Stimulated activated naive CD8-positive, alpha-beta T cell treated with anti-CD3 and anti-CD28 coated beads, Interleukin-15, Interleukin-2, amounts not matched to agents 100 U/mL and 50 U/mL, for 24 hours (primary cell): ENCODE results near the gene DLEC1.
"Not testable (repeated sequence)": the region's sequence is repeated elsewhere in the genome, so short reads cannot be mapped to it uniquely, and the experiment has no call there.

Experiments used
- ATAC-seq: fragments of 150-1000 bp; cut with Tn5 transposase; one replicate; pipeline ENCODE4 v1.10.0; 2021
- DNase-seq: peaks from one replicate; pipeline ENCODE4 v3.0.0; 2021

Gene DLEC1

DNA sequence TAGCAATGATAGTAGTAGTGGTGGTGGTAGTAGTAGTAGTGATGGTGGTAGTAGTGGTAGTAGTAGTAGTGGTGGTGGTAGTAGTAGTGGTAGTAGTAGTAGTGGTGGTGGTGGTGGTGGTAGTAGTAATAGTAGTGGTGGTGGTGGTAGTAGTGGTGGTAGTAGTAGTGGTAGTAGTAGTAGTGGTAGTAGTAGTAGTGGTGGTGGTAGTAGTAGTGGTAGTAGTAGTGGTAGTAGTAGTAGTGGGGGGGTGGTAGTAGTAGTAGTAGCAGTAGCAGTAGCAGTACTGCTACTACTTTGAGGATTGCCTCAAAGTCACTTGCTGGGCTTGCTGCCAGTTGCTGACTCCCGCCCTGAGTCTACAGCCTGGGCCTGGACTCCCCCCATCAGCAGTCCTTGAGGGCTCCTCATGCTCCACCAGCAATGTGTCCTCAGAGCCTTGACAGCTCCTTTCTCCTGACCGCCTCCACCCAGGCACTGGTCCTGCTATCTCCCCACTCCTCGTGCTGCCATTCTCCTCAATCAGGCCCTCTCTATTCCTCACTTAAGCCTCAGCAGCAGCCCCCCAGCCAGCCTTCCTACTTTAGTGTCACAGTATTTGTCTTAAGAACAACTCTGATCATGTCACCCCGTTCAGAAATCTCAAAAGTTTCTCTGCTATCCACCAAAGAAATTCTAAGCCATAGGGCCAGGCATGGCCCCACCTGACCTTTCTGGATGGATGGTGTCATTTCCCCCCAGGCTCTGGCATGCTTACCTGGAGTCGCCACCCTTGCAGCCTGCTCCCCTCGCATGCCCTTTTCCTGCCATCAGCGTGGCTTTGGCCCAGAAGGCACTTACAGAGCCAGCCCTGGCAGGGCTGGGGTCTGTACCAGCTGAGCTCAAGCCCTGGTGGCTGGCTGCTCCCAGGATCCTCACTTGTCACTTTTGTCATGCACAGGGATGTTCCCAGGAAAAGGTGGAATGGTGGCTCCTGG, 45.6 kb downstream of the DLEC1 start:
- ATAC-seq (peak; percentile 59), DNase-seq (peak; percentile 13)

DNA sequence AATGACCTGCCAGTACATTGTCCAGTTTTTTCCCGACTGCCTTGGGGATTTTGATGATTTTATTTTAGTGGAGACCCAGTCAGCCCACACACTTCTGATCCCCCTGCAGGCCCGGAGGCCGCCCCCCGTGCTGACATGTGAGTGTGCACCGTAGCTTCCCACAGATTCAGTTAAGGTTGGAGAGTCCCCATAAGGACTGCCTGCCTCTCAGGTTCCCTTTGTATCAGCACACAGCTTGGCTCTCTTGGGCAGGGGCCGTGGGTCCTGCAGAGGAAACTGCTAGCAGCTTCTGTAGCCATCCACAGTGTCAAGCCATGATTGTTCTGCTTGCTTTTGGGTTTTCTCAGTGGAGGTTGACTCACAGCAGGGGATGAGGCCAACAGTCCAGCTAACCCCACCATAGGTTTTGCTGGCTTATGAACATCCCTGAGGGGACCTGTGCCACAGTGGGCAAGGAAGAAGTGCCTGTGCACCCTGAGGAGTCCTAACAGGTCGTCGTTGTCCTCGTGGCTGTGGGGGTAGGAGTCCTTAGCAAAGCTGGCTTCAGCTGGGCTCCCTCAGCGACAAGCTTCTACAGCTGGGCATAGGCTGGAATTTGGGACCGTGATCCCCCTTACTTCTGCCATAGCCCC, 46.4 kb downstream of the DLEC1 start:
- ATAC-seq (peak; percentile 15), DNase-seq (no peak)

DNA sequence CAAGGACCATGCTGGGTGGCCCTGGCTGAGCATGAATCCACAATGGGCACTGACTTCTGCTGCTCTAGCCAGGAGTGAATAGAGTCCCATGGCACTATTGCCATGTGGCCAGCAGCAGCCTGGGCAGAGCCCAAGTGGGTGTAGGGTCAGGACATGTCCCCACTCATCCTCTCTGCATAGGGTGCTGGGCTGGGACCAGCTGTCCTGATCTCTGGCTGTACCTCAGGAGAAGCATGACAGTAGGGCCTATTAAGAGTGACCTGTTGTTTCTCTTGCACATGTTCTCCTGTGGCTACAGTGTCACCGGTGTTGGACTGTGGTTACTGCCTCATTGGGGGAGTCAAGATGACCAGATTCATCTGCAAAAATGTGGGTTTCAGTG, 46.9 kb downstream of the DLEC1 start:
- no peak for DNase-seq
- peak; percentile 12 for ATAC-seq

DNA sequence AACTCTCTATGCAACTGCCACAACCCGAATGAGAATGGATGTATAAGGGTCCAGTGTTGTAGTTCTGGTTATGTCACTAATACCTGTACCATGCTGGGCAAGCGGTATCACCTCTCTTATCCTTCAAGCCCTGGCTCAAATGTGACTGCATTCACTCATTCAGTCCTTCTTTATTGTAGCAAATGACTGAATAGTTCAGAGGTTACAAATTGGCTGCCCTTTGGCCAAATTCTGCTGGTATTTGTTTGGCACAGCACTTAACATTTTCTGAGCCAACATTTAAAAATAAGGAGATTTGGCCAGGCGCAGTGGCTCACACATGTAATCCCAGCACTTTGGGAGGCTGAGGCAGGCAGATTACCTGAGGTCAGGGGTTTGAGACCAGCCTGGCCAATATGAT, 47.5 kb downstream of the DLEC1 start:
- DNase-seq = no peak
- ATAC-seq = no peak

DNA sequence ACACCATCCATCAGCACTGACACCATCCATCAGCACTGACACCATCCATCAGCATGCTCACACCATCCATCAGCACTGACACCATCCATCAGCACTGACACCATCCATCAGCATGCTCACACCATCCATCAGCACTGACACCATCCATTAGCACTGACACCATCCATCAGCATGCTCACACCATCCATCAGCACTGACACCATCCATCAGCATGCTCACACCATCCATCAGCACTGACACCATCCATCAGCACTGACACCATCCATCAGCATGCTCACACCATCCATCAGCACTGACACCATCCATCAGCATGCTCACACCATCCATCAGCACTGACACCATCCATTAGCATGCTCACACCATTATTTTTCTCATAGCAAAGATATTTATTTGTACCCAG, 48.3 kb downstream of the DLEC1 start:
- ATAC-seq, DNase-seq: not testable (repeated sequence)

DNA sequence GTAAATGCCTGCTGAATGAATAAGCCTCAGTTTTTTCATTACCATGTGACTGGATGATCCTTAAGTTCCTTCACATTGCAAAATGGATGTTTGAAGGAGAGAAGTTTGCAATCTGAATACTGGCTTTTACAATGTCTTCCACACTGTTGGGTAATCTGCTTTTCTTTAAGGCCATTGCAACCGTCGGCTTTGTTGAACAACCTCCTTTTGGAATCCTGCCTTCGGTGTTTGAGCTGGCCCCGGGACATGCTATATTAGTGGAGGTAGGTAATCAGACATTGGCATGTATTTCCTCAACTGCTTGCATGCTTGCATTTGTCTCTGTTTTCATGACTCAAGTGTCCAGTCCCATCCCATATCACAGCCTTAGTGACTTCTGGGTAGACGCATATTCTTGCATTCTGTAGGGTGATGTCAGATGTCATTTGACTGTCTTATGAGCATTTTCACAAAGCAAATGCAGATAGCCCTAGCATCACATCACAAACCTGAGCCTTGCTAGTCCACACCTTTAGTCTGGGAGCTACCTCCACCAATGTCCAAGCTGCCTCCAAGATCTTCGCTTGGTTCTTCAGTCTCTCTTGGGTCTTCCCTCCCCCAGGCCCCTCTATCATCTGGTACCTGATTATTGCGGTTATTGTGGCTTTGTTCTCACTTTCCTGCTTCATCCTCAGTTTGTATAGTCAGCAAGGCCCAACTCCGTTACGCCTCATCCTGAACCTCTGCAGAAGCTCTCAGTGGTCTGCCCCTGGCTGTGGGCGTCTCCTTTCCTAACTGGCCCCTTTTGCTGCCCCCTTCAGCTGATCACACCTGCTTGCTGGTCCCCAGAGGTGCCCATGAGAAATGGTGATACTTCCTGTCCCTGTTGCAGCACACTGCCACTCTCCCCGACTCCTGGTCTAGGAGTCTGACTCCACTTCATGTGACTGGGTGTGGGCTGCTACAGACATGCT, 49.4 kb downstream of the DLEC1 start:
- DNase-seq (no peak), ATAC-seq (no peak)

DNA sequence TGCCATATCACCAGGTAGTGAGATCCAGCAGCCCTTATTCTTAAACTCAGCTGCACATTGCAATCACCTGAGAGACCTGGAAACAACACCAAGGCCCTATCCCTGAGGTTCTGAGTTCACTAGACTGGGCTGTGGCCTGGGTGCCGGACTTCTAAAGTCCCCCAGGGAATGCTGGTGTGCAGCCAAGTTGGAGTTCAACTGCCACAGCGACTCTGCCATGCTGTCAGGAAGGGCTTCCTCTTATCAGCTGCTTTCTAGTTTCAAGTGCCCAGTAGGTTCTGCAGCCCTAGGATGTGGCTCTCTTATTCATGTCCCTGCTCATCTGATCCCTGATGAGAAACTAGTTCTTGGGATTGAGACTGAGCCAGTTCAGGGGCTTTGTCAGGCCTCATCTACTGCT, 50.2 kb downstream of the DLEC1 start:
- ATAC-seq (no peak), DNase-seq (no peak)

DNA sequence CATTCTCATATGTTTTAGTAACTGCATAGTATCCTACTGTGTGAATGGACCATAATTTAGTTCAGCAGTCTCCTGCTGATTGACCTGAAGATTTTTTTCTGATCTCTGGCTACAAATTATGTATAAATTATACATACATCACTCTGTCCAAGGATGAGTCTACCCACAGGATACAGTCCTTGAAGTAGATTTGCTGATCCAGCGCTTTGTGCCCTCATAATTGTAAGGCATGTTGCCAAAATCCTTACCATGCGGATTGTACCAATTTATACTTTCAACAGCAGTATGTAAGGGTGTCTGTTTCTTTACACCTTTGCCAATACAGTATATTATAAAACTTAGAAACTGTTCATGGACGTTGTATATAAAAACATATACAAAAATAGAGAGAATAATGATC, 51.4 kb downstream of the DLEC1 start:
- DNase-seq (no peak), ATAC-seq (no peak)

DNA sequence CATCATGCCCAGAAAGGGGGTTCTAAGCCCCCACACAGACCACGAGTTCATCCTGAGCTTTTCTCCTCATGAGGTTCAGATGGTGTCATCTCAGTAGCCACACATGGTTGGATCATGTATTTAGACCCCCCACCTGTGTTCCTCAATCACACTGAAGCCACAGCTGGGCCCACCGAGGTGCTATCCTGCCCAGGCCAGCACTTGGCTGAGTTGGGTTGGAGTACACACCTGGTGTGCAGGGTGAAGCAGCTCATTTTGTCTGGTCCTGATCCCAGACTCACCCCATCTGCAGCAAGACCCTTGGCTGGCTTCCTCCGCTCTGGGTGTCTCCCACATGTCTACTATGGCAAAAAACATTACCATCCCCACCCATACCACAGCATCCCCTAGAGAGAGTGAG, 56.0 kb downstream of the DLEC1 start:
- ATAC-seq = no peak
- no peak for DNase-seq

DNA sequence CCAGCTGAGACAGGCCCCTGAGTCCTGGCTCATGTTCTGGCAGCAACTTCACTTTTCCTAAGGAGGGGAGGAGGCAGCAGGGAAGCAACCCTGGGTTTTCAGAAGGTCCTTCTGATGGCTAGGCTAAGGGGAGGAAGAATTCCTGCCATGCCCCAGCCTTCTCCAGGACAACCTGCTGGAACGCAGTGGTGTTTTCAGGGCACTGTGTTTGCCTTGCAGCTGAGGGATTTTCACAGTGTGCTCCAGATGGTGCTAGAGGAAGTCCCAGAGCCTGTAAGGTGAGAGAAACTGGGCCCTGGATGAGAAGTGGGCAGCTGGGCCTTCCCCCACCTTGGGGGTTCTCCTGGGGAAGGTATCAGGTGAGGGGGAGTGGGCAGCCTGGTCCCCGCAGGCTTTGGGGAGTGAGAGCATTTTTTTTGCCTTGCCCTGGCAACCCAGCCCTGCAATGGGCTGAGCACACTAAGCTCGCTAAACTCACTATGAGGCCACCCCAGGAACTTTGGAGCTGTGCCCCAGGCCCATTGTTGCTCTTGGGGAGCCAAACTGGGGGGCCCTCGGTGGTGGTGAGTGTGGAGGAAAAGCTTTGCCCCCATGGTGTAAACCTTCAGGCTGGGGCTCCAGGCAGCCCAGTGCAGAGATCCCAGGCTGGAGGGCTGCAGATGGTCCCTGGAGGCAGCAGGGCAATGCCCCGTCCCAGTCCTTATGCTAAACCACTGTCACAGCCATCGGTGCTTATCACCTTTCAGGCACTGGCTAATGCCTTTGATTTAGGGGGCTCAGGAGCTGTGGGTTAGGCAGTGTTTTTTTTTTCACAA, 56.9 kb downstream of the DLEC1 start:
- no peak for ATAC-seq
- no peak for DNase-seq

DNA sequence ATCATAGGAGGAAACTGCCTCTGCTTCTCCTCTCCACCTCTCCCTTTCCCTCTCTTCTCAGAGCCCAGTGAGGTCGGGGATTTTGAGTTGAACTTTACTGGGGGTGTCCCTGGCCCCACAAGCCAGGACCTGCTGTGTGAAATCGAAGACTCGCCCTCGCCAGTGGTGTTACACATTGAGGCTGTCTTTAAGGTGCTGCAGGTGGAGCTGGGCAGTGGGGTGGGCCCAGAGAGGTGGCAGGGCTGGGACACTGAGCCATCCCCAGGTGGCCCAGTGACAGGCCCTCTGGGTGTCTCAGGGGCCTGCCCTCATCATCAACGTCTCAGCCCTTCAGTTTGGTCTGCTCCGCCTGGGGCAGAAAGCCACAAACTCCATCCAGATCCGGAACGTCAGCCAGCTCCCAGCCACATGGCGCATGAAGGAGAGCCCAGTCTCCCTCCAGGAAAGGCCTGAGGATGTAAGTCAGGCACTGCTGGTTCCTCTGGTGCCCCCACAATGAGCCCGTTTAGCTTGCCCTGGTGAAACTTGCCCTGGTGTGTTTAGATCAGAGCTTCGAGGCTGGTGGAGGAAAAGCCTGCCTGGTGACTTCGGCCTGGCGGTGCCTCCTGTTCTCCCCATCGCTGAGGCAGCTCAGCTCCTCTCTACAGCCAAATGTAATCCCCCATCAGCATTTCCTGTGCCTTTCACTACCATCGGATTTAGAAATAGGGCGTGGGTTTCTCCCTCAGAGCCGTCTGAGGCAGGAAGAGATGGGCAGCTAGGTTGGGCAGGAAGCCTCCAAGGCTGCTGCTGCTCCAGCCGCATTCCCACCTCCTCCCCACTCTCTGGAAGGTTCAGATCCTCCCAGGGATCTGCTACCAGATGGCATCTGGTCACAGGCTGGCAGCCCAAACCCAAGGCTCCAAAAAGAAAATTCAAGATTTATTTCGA, 58.7 kb downstream of the DLEC1 start:
- DNase-seq (no peak), ATAC-seq (no peak)

DNA sequence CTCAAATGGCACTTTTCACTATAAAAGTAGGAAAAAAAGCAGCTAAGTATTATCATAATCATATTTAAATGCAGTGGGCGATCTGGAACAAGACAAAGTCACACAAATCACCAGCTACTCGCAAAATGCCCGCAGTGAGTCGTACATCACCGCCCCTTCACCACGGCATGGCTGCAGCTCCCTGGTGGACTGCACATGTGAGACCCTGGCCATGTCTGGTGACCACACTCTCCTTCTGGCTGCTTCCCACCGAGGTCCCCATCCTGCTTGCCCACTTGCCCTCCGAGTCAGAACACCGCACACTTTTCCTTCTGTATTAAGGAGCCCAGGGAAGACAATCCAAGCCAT, 59.3 kb downstream of the DLEC1 start:
- ATAC-seq (no peak), DNase-seq (no peak)

DNA sequence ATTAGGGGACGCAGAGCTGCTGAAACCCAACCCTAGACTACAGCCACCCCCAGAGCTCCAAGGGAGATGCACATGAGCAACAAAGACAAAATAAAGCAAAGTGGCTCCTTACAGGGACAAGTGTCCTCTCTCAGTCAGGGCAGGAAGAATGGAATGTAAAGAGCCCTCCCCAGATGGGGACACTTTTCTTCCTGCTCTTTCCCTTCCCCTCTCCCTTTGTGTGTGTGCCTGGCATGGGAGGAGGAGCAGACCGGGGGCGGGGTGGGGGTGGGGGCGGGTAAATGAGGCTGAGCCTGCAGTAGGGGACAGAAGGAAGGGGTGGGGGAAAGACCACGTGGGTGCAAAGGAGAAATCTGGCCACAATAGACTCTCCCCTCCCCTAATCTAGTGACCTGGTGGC, 60.5 kb downstream of the DLEC1 start:
- no peak for DNase-seq

DNA sequence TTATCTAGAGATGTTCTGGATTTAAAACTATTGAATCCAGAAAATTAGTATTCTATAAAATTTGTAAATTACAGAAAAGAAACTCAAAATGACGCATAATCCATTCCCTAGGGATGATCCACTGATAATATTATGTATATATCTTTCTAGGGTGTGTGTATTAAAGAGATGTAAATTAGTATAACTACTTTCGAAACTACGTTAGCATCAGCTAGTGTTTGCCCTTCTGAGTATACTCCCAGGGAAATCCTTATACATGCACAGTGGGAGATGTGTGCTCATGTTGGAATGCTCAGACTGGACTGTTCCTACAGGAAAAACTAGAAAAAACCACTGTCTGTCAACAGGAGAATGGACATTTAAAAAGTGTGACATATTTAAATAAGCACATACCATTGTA, 61.5 kb downstream of the DLEC1 start:
- no peak for DNase-seq
- no peak for ATAC-seq

More for the DNA sequence above, 60.5 kb downstream of the DLEC1 start:
- no peak for ATAC-seq

DNA sequence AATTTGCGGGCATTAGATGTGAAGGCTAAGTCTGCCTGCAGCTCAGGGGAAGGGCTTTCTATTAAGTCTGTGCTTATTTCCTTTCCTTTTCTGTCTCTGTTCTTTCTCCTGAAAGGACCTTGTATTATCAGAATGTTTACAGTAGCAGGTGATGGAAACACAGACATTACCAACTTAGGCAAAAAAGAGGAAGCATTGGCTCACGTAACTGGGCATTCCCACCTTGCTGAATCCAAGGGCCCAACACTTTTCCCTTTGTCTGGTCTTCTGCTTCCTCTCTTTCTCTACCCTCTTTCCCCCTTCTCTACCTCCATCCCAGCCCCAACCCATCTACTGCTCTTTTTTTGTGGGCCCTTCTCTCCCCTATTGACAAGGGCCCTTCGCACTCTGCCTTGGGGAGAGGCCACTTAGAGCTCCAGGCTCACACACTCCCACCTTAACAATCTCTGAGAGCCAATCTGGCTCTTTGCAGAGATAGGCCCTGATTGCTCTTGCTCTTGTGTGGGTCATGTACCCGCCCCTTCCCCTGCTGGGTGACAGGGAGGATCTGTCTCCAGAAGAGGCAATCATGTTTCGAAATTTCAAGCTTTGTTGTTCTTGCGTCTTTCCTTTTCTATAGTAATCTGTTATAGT, 62.9 kb downstream of the DLEC1 start:
- ATAC-seq = no peak

DNA sequence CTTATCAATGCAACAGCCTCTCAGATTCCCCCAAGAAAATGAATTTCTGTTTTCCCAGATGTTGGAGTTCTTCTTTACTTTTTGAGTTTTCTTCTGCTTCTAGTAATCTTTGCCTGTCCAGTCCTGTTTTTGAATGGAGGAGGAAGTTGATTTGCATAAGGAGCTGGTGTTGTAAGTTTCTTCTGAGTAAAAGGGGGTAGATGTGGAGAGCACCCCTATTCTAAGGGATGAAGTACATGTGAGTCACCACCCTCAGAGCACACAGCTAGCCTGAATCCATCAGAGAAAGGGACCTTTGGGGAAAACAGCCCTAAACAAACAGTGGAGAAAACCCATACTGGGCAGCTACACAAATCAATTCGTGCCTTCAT, 63.4 kb downstream of the DLEC1 start:
- ATAC-seq = no peak
- no peak for DNase-seq

More for the DNA sequence above, 62.9 kb downstream of the DLEC1 start:
- DNase-seq = no peak

DNA sequence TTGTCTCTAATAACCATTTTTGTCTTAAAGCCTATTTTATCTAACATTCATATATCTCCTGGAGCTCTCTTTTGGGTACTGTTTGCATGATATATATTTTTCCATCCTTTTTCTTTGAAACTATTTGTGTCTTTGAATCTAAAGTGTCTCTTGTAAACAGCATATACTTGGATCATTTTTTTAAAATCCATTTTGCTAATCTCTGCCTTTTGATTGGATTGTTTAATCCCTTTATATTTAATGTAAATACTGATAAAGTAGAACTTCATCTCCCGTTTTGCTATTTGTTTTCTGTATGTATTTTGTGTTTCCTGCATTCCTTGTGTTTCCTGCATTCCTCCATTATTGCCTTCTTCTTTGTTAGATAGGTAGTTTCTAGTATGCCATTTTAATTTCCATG, 66.5 kb downstream of the DLEC1 start:
- no peak for DNase-seq
- ATAC-seq = no peak

DNA sequence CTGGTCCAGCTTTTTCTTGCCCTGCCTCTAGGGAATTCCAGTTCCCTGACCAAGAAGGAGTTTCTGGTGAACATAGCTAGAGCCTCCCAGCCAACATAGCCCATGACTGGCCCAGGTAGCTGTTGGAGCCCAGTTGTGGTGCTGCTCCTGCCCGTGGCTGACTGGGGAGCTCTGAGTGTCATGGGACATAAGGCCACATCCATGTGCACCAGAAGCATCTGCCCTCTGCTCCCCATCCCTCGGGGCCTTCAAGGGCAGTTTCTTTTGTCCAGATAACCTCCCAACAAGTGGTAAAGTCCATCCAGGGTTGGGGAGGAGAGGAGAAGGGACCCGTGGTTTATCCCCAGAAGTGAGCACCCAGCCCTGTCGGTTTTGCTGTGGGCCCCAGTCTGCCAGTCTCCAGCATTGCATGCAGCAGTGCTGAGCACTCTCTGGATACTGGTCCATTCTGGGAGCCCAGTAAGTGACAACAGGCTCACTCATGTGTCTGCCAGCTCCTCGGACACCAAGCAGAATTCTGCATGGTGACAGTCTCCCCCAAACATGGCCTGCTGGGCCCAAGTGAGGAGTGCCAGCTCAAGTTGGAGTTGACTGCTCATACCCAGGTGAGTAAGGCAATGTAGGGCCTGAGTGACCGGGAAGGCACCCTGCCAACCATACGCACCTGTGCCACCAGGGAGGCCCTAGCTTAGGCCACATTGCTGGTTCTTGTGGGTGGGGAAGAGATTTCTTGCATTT, 69.1 kb downstream of the DLEC1 start:
- ATAC-seq (no peak), DNase-seq (no peak)
